ENCODE data around the gene PPP3R2. TPM values are rescaled to one million over a fixed set of nuclear protein-coding genes. Genes with fewer than 3 reads are reported as not detected.

Gene PPP3R2
- total RNA-seq, 6 donors from 2014 or later: not detected

GRCh38 chr9:101572316-101572715 lies 22.5 kb downstream of the PPP3R2 start:
- no peak for ATAC-seq (ENCODE audit: low FRiP score in 2 of 2)
- Histone ChIP-seq H3K27me3 (no peaks in the 10 kb centered on the region), H3K9me3 (no peaks in the 10 kb centered on the region), H3K27ac (no peak overlapping the region), H3K36me3 (peaks cover 0 to 26% (median 2%) of the 10 kb centered on the region in 4 donors), H3K4me1 (no peaks in the 10 kb centered on the region), H3K4me3 (no peak overlapping the region)
- 58 to 80% methylated on average over 2 of the region's 2 CpGs for WGBS, 2 donors
- DNase-seq: no peak
- TF ChIP-seq POLR2AphosphoS5 (IDR thresholded peaks at IDR 0.05) (no peak), POLR2A (IDR thresholded peaks at IDR 0.05) (no peak), EP300 (IDR thresholded peaks at IDR 0.05) (no peak), CTCF (IDR thresholded peaks at IDR 0.05) (no peak)

DNA sequence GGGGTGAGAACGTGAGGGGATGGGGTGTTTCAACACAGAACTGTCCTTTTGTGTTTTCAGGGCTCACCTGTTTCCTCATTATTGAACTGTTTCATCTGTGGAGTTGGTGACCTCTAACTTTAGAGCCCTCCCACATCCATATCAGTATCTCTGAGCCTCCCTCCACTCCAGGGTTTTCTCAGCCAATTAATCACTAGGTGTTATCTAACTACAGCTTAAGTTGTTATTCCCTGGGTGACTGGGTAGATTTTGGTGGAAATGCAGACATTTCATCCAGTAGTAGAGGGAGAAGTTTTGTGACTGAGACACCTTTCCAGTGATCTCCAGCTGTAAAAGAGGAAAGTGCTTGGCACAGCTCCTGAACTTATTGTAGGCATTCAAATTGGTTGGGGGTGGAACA lies 23.7 kb downstream of the PPP3R2 start:
- Histone ChIP-seq H3K4me3 (no peak overlapping the region), H3K9me3 (no peaks in the 10 kb centered on the region), H3K4me1 (no peaks in the 10 kb centered on the region), H3K27ac (no peak overlapping the region), H3K27me3 (no peaks in the 10 kb centered on the region), H3K36me3 (peaks cover 0 to 38% (median 4%) of the 10 kb centered on the region in 4 donors)
- TF ChIP-seq EP300 (IDR thresholded peaks at IDR 0.05) (no peak), CTCF (IDR thresholded peaks at IDR 0.05) (no peak), POLR2AphosphoS5 (IDR thresholded peaks at IDR 0.05) (no peak), POLR2A (IDR thresholded peaks at IDR 0.05) (no peak)
- DNase-seq (no peak), ATAC-seq (ENCODE audit: low FRiP score in 2 of 2) (no peak)
- WGBS, 2 donors: 50 to 60% methylated on average over 1 of the region's 1 CpG

DNA sequence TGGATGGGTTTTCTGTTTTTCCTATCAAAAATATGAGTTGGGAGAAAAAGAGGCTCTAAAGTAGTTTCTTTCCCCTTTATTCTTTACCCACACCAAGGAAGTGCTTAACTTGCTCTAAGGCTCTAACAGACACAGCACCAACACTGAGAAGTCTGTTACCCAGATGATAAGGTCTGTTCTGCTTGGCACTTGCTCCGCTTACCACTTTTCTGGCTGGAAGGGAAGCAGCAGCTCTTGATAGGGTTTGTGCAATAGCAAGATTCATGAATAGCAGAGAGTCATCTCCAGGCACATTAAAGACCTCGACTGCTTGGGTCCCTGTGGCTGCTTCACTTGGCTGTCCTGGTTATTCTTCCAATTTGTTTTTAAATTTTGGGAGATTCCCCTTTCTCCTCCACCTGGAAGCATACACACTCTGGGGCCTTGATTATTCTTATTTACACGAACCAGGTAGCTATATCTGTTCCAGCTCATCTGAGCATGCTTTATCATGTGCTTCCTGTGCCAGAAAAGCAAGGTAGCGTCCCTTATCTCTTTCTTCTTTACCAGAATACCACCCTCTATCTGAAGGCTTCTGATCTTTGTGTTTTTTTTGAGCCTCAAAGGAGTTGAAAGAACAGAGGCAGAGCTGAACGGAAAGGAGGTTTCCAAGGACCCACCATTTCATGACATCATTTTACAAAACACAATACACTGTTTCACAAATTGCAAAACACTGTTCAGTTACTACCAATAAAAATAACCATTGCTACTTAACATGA lies 24.8 kb downstream of the PPP3R2 start:
- DNase-seq (no peak), ATAC-seq (ENCODE audit: low FRiP score in 2 of 2) (no peak)
- WGBS, 2 donors: 85 to 89% methylated on average over 5 of the region's 5 CpGs
- no peaks in the 10 kb centered on the region for H3K9me3 ChIP-seq
- H3K36me3 ChIP-seq: peaks cover 4 to 47% (median 8%) of the 10 kb centered on the region in 4 donors
- H3K27me3 ChIP-seq: no peaks in the 10 kb centered on the region
- no peaks in the 10 kb centered on the region for H3K4me1 ChIP-seq
- H3K4me3 ChIP-seq: no peak overlapping the region
- no peak overlapping the region for H3K27ac ChIP-seq
- TF ChIP-seq EP300 (IDR thresholded peaks at IDR 0.05) (no peak), POLR2A (IDR thresholded peaks at IDR 0.05) (no peak), POLR2AphosphoS5 (IDR thresholded peaks at IDR 0.05) (no peak), CTCF (IDR thresholded peaks at IDR 0.05) (no peak)

- WGBS, 2 donors: 93 to 97% methylated on average over 3 of the region's 3 CpGs
- H3K27ac ChIP-seq: no peak overlapping the region
- peaks cover 4 to 68% (median 17%) of the 10 kb centered on the region in 4 donors for H3K36me3 ChIP-seq
- no peak for ATAC-seq (ENCODE audit: low FRiP score in 2 of 2)
- no peaks in the 10 kb centered on the region for H3K9me3 ChIP-seq
- DNase-seq: no peak
- H3K27me3 ChIP-seq: no peaks in the 10 kb centered on the region
- H3K4me3 ChIP-seq: no peak overlapping the region
- TF ChIP-seq POLR2A (IDR thresholded peaks at IDR 0.05) (no peak), CTCF (IDR thresholded peaks at IDR 0.05) (no peak), EP300 (IDR thresholded peaks at IDR 0.05) (no peak), POLR2AphosphoS5 (IDR thresholded peaks at IDR 0.05) (no peak)
- H3K4me1 ChIP-seq: no peaks in the 10 kb centered on the region
These were observed 26.9 kb downstream of the PPP3R2 start for GRCh38 chr9:101567725-101568350.

All from upper lobe of left lung (tissue), 6 donors.